ENCODE data around the gene GAGE12H. TPM values are rescaled to one million over a fixed set of nuclear protein-coding genes. Genes with fewer than 3 reads are reported as not detected.
"Not testable (repeated sequence)": the region's sequence is repeated elsewhere in the genome, so short reads cannot be mapped to it uniquely, and the experiment has no call there.

Gene GAGE12H
- not detected for total RNA-seq
- long read RNA-seq = 0 reads

- not testable (repeated sequence) for H3K36me3 ChIP-seq, ATAC-seq, DNase-seq
These were observed at the start of gene GAGE12H for GRCh38 chrX:49579649-49580048. Gene GAGE12H, plus strand, starts transcription at chrX:49579949. Its CDS starts 1,155 bp downstream, at chrX:49581104.

GRCh38 chrX:49531877-49532276, 47.9 kb upstream of the GAGE12H start, which contains the start of gene GAGE12C:
Gene GAGE12C, plus strand, starts transcription at chrX:49532177. Its CDS starts 1,155 bp downstream, at chrX:49533332.
- H3K36me3 ChIP-seq; ATAC-seq; intact Hi-C loops (cut with DNase I); DNase-seq; H3K4me1 ChIP-seq; H3K4me3 ChIP-seq; H3K27me3 ChIP-seq; H3K9me3 ChIP-seq; H3K27ac ChIP-seq: not testable (repeated sequence)
- no CpG with 5 or more reads among the region's 16 CpGs for WGBS (ENCODE audit: insufficient coverage, low coverage, low lambda C conversion rate, missing lambda C conversion rate)

More at GRCh38 chrX:49579649-49580048, at the start of gene GAGE12H:
- H3K27ac ChIP-seq; H3K9me3 ChIP-seq; intact Hi-C loops (cut with DNase I); H3K4me3 ChIP-seq; H3K27me3 ChIP-seq; H3K4me1 ChIP-seq: not testable (repeated sequence)
- no CpG with 5 or more reads among the region's 16 CpGs for WGBS (ENCODE audit: insufficient coverage, low coverage, low lambda C conversion rate, missing lambda C conversion rate)

- H3K27me3 ChIP-seq; H3K4me1 ChIP-seq; H3K36me3 ChIP-seq; H3K27ac ChIP-seq; H3K4me3 ChIP-seq; H3K9me3 ChIP-seq; ATAC-seq; DNase-seq; intact Hi-C loops (cut with DNase I): not testable (repeated sequence)
- WGBS (ENCODE audit: insufficient coverage, low coverage, low lambda C conversion rate, missing lambda C conversion rate) = no CpG with 5 or more reads among the region's 16 CpGs
These were observed 38.3 kb upstream of the GAGE12H start, which contains the start of gene GAGE12D for GRCh38 chrX:49541433-49541832. Gene GAGE12D, plus strand, starts transcription at chrX:49541733. Its CDS starts 1,155 bp downstream, at chrX:49542888.

- H3K4me1 ChIP-seq; intact Hi-C loops (cut with DNase I); DNase-seq; H3K36me3 ChIP-seq; H3K27me3 ChIP-seq; H3K9me3 ChIP-seq; ATAC-seq; H3K27ac ChIP-seq; H3K4me3 ChIP-seq: not testable (repeated sequence)
- whole genome bisulfite sequencing (ENCODE audit: insufficient coverage, low coverage, low lambda C conversion rate, missing lambda C conversion rate) = no CpG with 5 or more reads among the region's 16 CpGs
These were observed 28.8 kb upstream of the GAGE12H start, which contains the start of gene GAGE12E for GRCh38 chrX:49550989-49551388. Gene GAGE12E, plus strand, starts transcription at chrX:49551289. Its CDS starts 1,155 bp downstream, at chrX:49552444.

- WGBS (ENCODE audit: insufficient coverage, low coverage, low lambda C conversion rate, missing lambda C conversion rate) = no CpG with 5 or more reads among the region's 16 CpGs
- H3K36me3 ChIP-seq; DNase-seq; H3K27me3 ChIP-seq; ATAC-seq; H3K4me1 ChIP-seq; H3K9me3 ChIP-seq; H3K4me3 ChIP-seq; intact Hi-C loops (cut with DNase I); H3K27ac ChIP-seq: not testable (repeated sequence)
These were observed 19.2 kb upstream of the GAGE12H start, which contains the start of gene GAGE12F for GRCh38 chrX:49560542-49560941. Gene GAGE12F, plus strand, starts transcription at chrX:49560842. Its CDS starts 1,155 bp downstream, at chrX:49561997.

- DNase-seq = peak in 2 of 3 donors; percentile 40 to 52
- H3K4me3 ChIP-seq; H3K4me1 ChIP-seq; ATAC-seq; H3K36me3 ChIP-seq; H3K27me3 ChIP-seq; H3K27ac ChIP-seq; H3K9me3 ChIP-seq; intact Hi-C loops (cut with DNase I): not testable (repeated sequence)
- no CpG with 5 or more reads among the region's 11 CpGs for WGBS (ENCODE audit: insufficient coverage, low coverage, low lambda C conversion rate, missing lambda C conversion rate)
These were observed 11.0 kb upstream of the GAGE12H start for GRCh38 chrX:49568728-49569127.

GRCh38 chrX:49569152-49569551, 10.6 kb upstream of the GAGE12H start:
- DNase-seq = peak in 2 of 3 donors; percentile 2 to 34
- H3K27me3 ChIP-seq; ATAC-seq; H3K4me1 ChIP-seq; H3K4me3 ChIP-seq; H3K36me3 ChIP-seq; H3K9me3 ChIP-seq; H3K27ac ChIP-seq; intact Hi-C loops (cut with DNase I): not testable (repeated sequence)
- WGBS (ENCODE audit: insufficient coverage, low coverage, low lambda C conversion rate, missing lambda C conversion rate) = no CpG with 5 or more reads among the region's 13 CpGs

GRCh38 chrX:49570100-49570499, 9.6 kb upstream of the GAGE12H start, which contains the start of gene GAGE12G:
Gene GAGE12G, plus strand, starts transcription at chrX:49570400. Its CDS starts 1,155 bp downstream, at chrX:49571555.
- intact Hi-C loops (cut with DNase I); H3K4me1 ChIP-seq; H3K36me3 ChIP-seq; H3K4me3 ChIP-seq; H3K9me3 ChIP-seq; DNase-seq; ATAC-seq; H3K27me3 ChIP-seq; H3K27ac ChIP-seq: not testable (repeated sequence)
- WGBS (ENCODE audit: insufficient coverage, low coverage, low lambda C conversion rate, missing lambda C conversion rate) = no CpG with 5 or more reads among the region's 16 CpGs

- no CpG with 5 or more reads among the region's 16 CpGs for WGBS (ENCODE audit: insufficient coverage, low coverage, low lambda C conversion rate, missing lambda C conversion rate)
- ATAC-seq; intact Hi-C loops (cut with DNase I): not testable (repeated sequence)
These were observed 9.4 kb downstream of the GAGE12H start, which contains the start of gene GAGE2A for GRCh38 chrX:49589196-49589595. Gene GAGE2A, plus strand, starts transcription at chrX:49589496. Its CDS starts 1,155 bp downstream, at chrX:49590651.

GRCh38 chrX:49589769-49590478, 10.2 kb downstream of the GAGE12H start:
- H3K9me3 ChIP-seq; H3K4me3 ChIP-seq; intact Hi-C loops (cut with DNase I); H3K4me1 ChIP-seq; H3K36me3 ChIP-seq; H3K27me3 ChIP-seq; ATAC-seq; H3K27ac ChIP-seq: not testable (repeated sequence)
- 84% methylated on average over 30 of the region's 37 CpGs for WGBS (ENCODE audit: insufficient coverage, low coverage, low lambda C conversion rate, missing lambda C conversion rate)
- DNase-seq = peak; percentile 44 to 59 (median 49)

More at GRCh38 chrX:49589196-49589595, 9.4 kb downstream of the GAGE12H start, which contains the start of gene GAGE2A:
- not testable (repeated sequence) for H3K4me3 ChIP-seq, H3K36me3 ChIP-seq, H3K27me3 ChIP-seq, H3K27ac ChIP-seq, DNase-seq, H3K9me3 ChIP-seq, H3K4me1 ChIP-seq

- intact Hi-C loops (cut with DNase I); H3K4me1 ChIP-seq; ATAC-seq; H3K27me3 ChIP-seq; H3K36me3 ChIP-seq; H3K27ac ChIP-seq; H3K4me3 ChIP-seq; DNase-seq; H3K9me3 ChIP-seq: not testable (repeated sequence)
- 83% methylated on average over 14 of the region's 17 CpGs for WGBS (ENCODE audit: insufficient coverage, low coverage, low lambda C conversion rate, missing lambda C conversion rate)
These were observed 10.7 kb downstream of the GAGE12H start for GRCh38 chrX:49590488-49590887.

All from right lobe of liver (tissue), 6 donors.